Cardiac fibroblast (primary cell): ENCODE data around the gene PALLD.

Experiments used
- DNase-seq, 2 donors: peaks; one replicate each; pipeline versions ENCODE4 v3.0.0 to v3.0.0-alpha.2; 2010; ENCODE audit warnings: low read depth in 2 of 2
- H3K4me3 ChIP-seq, 2 donors: replicated peaks in 1 of 2; 1 replicate in 1 of 2; 2 replicates in 1 of 2; pipeline ENCODE4 v1.5.1; 2011; ENCODE audit warnings: low read depth in 2 of 2, low read length in 2 of 2, mild to moderate bottlenecking in 2 of 2, moderate library complexity in 1 of 2
- CTCF ChIP-seq: IDR thresholded peaks from one replicate; pipeline ENCODE4 v1.5.1; 2011; ENCODE audit warnings: low read depth, mild to moderate bottlenecking, low read length, inconsistent platforms

PALLD gene

GRCh38 chr4:168678751-168679366 is 182.0 kb downstream of the PALLD start:
- DNase-seq = no peak
- TF ChIP-seq CTCF = no peak
- H3K4me3 ChIP-seq = no peak overlapping the region

- H3K4me3 ChIP-seq = no peak overlapping the region
- TF ChIP-seq CTCF = no peak
- no peak for DNase-seq
These were observed 182.5 kb downstream of the PALLD start for GRCh38 chr4:168679397-168679796.

GRCh38 chr4:168679819-168680218 is 183.0 kb downstream of the PALLD start:
- no peak overlapping the region for H3K4me3 ChIP-seq
- no peak for TF ChIP-seq CTCF
- peak in 1 of 2 donors; percentile 33 for DNase-seq

- DNase-seq = no peak
- H3K4me3 ChIP-seq = no peak overlapping the region
- TF ChIP-seq CTCF = no peak
These were observed 186.1 kb downstream of the PALLD start for GRCh38 chr4:168682898-168683500.

- no peak overlapping the region for H3K4me3 ChIP-seq
- TF ChIP-seq CTCF = no peak
- DNase-seq = peak in 1 of 2 donors; percentile 37
These were observed 186.7 kb downstream of the PALLD start for GRCh38 chr4:168683595-168683994.

- no peak for DNase-seq
- H3K4me3 ChIP-seq = no peak overlapping the region
- no peak for TF ChIP-seq CTCF
These were observed 188.4 kb downstream of the PALLD start for GRCh38 chr4:168685136-168685809.
